ENCODE results near the gene IL20. TPM values are rescaled to one million over a fixed set of nuclear protein-coding genes. Genes with fewer than 3 reads are reported as not detected.

Gene IL20
- total RNA-seq, 3 donors from 2014 or later: not detected

DNA sequence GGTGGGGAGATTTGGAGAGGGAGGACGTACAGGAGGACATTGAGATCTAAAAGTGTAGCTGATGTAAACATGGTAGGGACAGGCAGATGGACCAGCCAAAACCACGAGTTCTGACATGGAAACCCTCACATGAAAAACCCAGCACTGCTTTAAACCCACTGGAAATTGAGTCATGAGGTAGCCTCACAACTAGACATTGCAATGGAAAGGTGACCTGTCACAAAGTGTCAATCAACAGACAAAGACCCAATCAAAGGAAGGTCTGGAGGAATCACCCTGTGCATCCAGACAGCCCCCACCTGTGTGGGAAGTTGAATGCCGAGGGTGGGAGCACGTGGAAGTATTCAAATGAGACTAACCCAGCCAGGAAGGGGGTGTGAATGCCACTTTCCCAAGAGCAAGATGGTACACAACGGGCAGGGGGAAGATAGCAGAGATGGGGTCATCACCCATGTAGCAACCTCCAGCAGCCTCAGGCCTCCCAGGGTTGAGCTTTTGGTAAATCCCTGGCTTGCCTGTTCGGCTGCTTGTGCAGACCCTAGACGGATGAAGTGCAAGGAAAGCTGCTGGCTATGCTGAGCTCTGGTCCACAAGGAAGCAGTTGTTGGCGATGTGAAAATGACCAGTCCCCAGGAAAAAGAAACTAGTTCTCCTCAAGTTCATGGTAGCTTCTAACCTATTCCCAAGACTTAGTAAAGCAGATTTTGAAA is 50.7 kb downstream of the IL20 start:
- intact Hi-C loops (cut with DNase I, micrococcal nuclease): loop anchor here (10.0 kb wide), 2 partner anchors 181 to 281 kb away; partner anchors contain the start of gene DYRK3 (in 1 of the 2)
- Histone ChIP-seq H3K4me3 (no peak overlapping the region), H3K9me3 (no peaks in the 10 kb centered on the region), H3K36me3 (ENCODE audit: low read depth) (no peaks in the 10 kb centered on the region), H3K4me1 (ENCODE audit: low read depth) (peaks cover 5% of the 10 kb centered on the region)
- no peak for ATAC-seq
- TF ChIP-seq, protein P1, sequence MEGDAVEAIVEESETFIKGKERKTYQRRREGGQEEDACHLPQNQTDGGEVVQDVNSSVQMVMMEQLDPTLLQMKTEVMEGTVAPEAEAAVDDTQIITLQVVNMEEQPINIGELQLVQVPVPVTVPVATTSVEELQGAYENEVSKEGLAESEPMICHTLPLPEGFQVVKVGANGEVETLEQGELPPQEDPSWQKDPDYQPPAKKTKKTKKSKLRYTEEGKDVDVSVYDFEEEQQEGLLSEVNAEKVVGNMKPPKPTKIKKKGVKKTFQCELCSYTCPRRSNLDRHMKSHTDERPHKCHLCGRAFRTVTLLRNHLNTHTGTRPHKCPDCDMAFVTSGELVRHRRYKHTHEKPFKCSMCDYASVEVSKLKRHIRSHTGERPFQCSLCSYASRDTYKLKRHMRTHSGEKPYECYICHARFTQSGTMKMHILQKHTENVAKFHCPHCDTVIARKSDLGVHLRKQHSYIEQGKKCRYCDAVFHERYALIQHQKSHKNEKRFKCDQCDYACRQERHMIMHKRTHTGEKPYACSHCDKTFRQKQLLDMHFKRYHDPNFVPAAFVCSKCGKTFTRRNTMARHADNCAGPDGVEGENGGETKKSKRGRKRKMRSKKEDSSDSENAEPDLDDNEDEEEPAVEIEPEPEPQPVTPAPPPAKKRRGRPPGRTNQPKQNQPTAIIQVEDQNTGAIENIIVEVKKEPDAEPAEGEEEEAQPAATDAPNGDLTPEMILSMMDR (IDR thresholded peaks at IDR 0.05): no peak
- DNase-seq: no peak

DNA sequence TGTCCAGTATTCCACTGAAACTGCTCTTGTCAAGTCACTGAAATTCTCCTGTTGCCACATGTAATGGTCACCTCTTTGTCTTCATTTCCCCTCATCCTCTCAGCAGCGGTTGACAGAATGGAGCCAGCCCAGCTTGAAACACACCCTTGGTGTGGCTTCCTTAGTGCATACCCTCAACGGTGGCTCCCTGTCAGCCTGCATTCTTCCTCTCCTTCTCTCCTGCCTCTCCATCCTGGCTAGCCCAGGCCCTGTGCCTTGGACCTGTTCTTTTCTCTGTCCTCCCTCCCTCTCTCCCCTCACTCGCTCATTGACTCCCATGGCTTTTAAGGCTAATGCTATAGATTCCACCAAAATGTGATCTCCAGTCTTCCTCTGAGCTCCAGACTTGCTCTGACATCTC is 52.7 kb downstream of the IL20 start:
- TF ChIP-seq, protein P1 (IDR thresholded peaks at IDR 0.05): no peak
- Histone ChIP-seq H3K36me3 (ENCODE audit: low read depth) (no peaks in the 10 kb centered on the region), H3K4me3 (no peak overlapping the region), H3K9me3 (no peaks in the 10 kb centered on the region), H3K4me1 (ENCODE audit: low read depth) (no peaks in the 10 kb centered on the region)
- intact Hi-C loops (cut with DNase I, micrococcal nuclease): loop anchor here (10.0 kb wide), 2 partner anchors 183 to 283 kb away; partner anchors contain the start of gene DYRK3 (in 1 of the 2)
- ATAC-seq: no peak
- DNase-seq: no peak

Other genes with a start within 250 kb of the IL20 start
- gene DYRK3, start 230.1 kb upstream of the IL20 start, total RNA-seq: 1 to 10 TPM in 2 of 3 donors, under 1 TPM in 1; 0.61 to 4.7 (median 1.4) TPM
- gene MAPKAPK2, start 180.7 kb upstream of the IL20 start, total RNA-seq: 10 to 100 TPM; 68.4 to 75.2 (median 72.1) TPM
- not detected for gene IL19, start 94.8 kb upstream of the IL20 start, total RNA-seq
- 1 to 10 TPM; 1.0 to 2.9 (median 2.8) TPM for gene IL10, start 93.1 kb upstream of the IL20 start, total RNA-seq
- gene IL24, start 31.8 kb downstream of the IL20 start, total RNA-seq: not detected
- gene FCMR, start 56.3 kb downstream of the IL20 start, total RNA-seq: 1 to 10 TPM; 1.6 to 5.6 (median 4.6) TPM
- gene PIGR, start 80.8 kb downstream of the IL20 start, total RNA-seq: over 10,000 TPM in 1 of 3 donors, 1,000 to 10,000 TPM in 2; 4,355 to 12,072 (median 9,452) TPM
- under 1 TPM; 0.41 to 0.98 (median 0.84) TPM for gene FCAMR, start 104.8 kb downstream of the IL20 start, total RNA-seq
- gene C1orf116, start 167.1 kb downstream of the IL20 start, total RNA-seq: 10 to 100 TPM in 2 of 3 donors, 1 to 10 TPM in 1; 8.7 to 31.0 (median 25.4) TPM
- 1 to 10 TPM; 5.8 to 7.8 (median 7.8) TPM for gene YOD1, start 185.6 kb downstream of the IL20 start, total RNA-seq
- 100 to 1,000 TPM in 1 of 3 donors, 10 to 100 TPM in 2; 45.1 to 118 (median 90.2) TPM for gene PFKFB2, start 187.7 kb downstream of the IL20 start, total RNA-seq
- 10 to 100 TPM in 1 of 3 donors, 1 to 10 TPM in 2; 4.4 to 20.0 (median 7.2) TPM for gene C4BPB, start 223.2 kb downstream of the IL20 start, total RNA-seq
- gene C4BPA, start 238.6 kb downstream of the IL20 start, total RNA-seq: 1 to 10 TPM; 1.5 to 5.9 (median 1.9) TPM